Loucy (cell line): ENCODE results near the gene CPT1B.

ENCODE experiments used
- H2AFZ ChIP-seq: fragments of 200-600 bp; sonication (generic); 2 replicates; pipeline ENCODE4 v1.6.0; 2016; ENCODE audit warnings: antibody characterized with exemption, mild to moderate bottlenecking, low read length, moderate library complexity
- H3F3A ChIP-seq: fragments of 200-600 bp; 2 replicates; pipeline ENCODE4 v1.6.0; 2016; ENCODE audit warnings: antibody characterized with exemption, low read depth, mild to moderate bottlenecking
- H3K27me3 ChIP-seq: fragments of 200-600 bp; sonication (generic); 2 replicates; pipeline ENCODE4 v1.6.1; 2014; ENCODE audit warnings: low read length, mild to moderate bottlenecking; ENCODE audit not compliant: insufficient read depth, poor library complexity, severe bottlenecking
- H3K36me3 ChIP-seq: fragments of 200-600 bp; sonication (generic); 2 replicates; pipeline ENCODE4 v1.6.1; 2016; ENCODE audit warnings: low read length; ENCODE audit not compliant: insufficient read depth
- H3K4me1 ChIP-seq: fragments of 200-600 bp; sonication (generic); 2 replicates; pipeline ENCODE4 v1.5.1; 2014; ENCODE audit warnings: low read length, mild to moderate bottlenecking; ENCODE audit not compliant: insufficient read depth, poor library complexity, severe bottlenecking
- H3K4me2 ChIP-seq: fragments of 200-600 bp; sonication (generic); 2 replicates; pipeline ENCODE4 v1.6.0; 2014; ENCODE audit warnings: antibody characterized with exemption, low read length, low read depth, mild to moderate bottlenecking; ENCODE audit not compliant: poor library complexity, severe bottlenecking
- H3K4me3 ChIP-seq: fragments of 200-600 bp; sonication (generic); 2 replicates; pipeline ENCODE4 v1.5.1; 2014; ENCODE audit warnings: low read length, mild to moderate bottlenecking, mixed read lengths; ENCODE audit not compliant: poor library complexity, severe bottlenecking
- H3K79me2 ChIP-seq: fragments of 200-600 bp; sonication (generic); 2 replicates; pipeline ENCODE4 v1.6.1; 2014; ENCODE audit warnings: low read length; ENCODE audit not compliant: insufficient read depth
- H3K9ac ChIP-seq: fragments of 200-600 bp; sonication (generic); 2 replicates; pipeline ENCODE4 v1.6.0; 2014; ENCODE audit warnings: mild to moderate bottlenecking, low read depth, low read length, moderate library complexity; ENCODE audit not compliant: poor library complexity, severe bottlenecking
- H3K9me2 ChIP-seq: fragments of 200-600 bp; sonication (generic); replicated peaks from 2 replicates; pipeline ENCODE4 v1.6.1; 2016; ENCODE audit warnings: low read depth, low read length, mixed read lengths
- H3K9me3 ChIP-seq: fragments of 200-600 bp; sonication (generic); 2 replicates; pipeline ENCODE4 v1.6.1; 2014; ENCODE audit warnings: mild to moderate bottlenecking, antibody characterized with exemption, low read length, low read depth; ENCODE audit not compliant: insufficient read depth
- H4K20me1 ChIP-seq: fragments of 200-600 bp; sonication (generic); 2 replicates; pipeline ENCODE4 v1.6.0; 2014; ENCODE audit warnings: antibody characterized with exemption, low read length, mild to moderate bottlenecking; ENCODE audit not compliant: insufficient read depth, poor library complexity, severe bottlenecking
- CTCF ChIP-seq: fragments of 200-600 bp; sonication (generic); conservative IDR thresholded peaks from 2 replicates; pipeline ENCODE4 v1.5.1; 2014; ENCODE audit warnings: mild to moderate bottlenecking, antibody characterized with exemption, low read length
- EZH2phosphoT487 ChIP-seq: fragments of 200-600 bp; IDR thresholded peaks from 2 replicates; pipeline ENCODE4 v1.6.1; 2018; ENCODE audit warnings: antibody characterized with exemption, mild to moderate bottlenecking, moderate library complexity, borderline replicate concordance

Gene CPT1B

DNA sequence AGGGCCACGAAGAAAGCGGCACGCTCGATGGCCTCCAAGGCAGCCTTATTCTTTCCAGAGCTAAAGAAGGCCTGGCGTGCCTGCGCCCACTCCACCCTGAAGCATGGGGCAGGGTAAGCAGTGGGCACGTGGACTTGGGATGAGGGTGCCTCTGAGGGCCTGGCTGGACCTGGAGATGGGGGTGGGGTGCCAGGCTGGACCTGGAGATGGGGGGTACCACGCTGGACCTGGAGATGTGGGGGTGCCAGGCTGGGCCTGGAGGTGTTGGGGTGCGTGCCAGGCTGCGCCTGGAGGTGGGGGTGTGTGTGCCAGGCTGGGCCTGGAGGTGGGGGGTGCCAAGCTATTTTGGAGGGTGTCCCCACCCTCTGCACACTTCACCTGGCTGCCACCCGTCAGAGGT is 5.3 kb downstream of the CPT1B start:
- H3K4me1 ChIP-seq: no peaks in the 10 kb centered on the region
- H3K9me2 ChIP-seq: no peaks in the 10 kb centered on the region
- no peak overlapping the region for H3K4me3 ChIP-seq
- H3K9ac ChIP-seq: no peak overlapping the region
- no peaks in the 10 kb centered on the region for H3K79me2 ChIP-seq
- no peaks in the 10 kb centered on the region for H3K9me3 ChIP-seq
- H3K36me3 ChIP-seq: peaks cover 8% of the 10 kb centered on the region; the same call in 1 of the 2 replicates
- no peak overlapping the region for H2AFZ ChIP-seq
- H3K27me3 ChIP-seq: no peaks in the 10 kb centered on the region
- H4K20me1 ChIP-seq: no peaks in the 10 kb centered on the region
- H3K4me2 ChIP-seq: no peak overlapping the region
- H3F3A ChIP-seq: no peaks in the 10 kb centered on the region
- TF ChIP-seq CTCF: no peak
- no peak for TF ChIP-seq EZH2phosphoT487

DNA sequence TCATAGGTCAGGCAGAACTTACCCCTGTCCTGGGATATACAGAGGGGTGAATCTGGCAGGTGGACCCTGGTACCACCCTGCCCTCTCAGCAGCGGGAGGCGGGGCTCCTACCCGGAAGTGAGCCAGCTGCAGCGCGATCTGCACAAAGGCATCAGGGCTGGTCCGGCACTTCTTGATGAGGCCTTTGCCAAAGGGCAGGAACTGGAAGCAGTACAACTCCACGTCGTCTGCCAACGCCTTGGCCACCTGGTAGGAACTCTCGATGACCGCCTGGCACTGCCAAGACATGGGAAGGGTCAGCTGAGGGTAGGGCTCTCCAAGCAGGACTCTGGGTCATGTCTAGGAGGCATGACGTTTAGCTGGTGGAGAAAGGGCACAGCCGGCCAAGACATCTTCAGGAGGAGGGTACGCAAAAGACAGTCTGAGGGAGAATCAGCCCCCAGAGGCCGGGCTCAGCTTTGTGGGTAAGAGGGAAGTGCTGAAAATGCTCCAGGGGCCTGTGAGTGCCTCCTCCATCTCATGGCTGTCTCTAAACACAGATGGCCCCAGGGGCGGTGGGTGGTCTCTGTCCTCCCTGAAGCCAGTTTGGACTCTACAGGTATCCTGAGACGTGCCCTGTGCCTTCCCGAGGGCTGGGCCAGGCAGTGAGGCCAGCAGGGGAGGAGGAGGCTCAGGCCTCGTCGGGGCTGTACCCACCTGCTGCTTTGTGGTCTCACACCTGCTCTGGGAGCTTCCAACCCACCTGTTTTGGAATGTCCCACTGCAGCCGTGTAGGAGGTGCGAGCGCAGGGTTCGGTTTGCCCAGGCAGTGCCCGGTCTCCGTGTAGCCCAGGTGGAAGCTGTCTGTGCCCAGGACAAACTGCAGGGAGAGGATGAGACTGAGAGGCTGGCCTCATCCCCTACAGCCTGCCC is 6.7 kb downstream of the CPT1B start:
- Histone ChIP-seq H3K4me2 (no peak overlapping the region), H3K4me3 (no peak overlapping the region), H2AFZ (no peak overlapping the region), H3K27me3 (no peaks in the 10 kb centered on the region), H3K79me2 (no peaks in the 10 kb centered on the region), H4K20me1 (no peaks in the 10 kb centered on the region), H3F3A (no peaks in the 10 kb centered on the region), H3K9me2 (no peaks in the 10 kb centered on the region), H3K4me1 (no peaks in the 10 kb centered on the region), H3K9ac (no peak overlapping the region), H3K36me3 (peaks cover 8% of the 10 kb centered on the region; the same call in 1 of the 2 replicates), H3K9me3 (no peaks in the 10 kb centered on the region)
- no peak for TF ChIP-seq CTCF
- TF ChIP-seq EZH2phosphoT487: no peak

GRCh38 chr22:50570861-50571260 is 7.4 kb downstream of the CPT1B start:
- peaks cover 8% of the 10 kb centered on the region; the same call in 1 of the 2 replicates for H3K36me3 ChIP-seq

More at GRCh38 chr22:50570861-50571260, 7.4 kb downstream of the CPT1B start:
- Histone ChIP-seq H3K27me3 (no peaks in the 10 kb centered on the region), H4K20me1 (no peaks in the 10 kb centered on the region), H3K4me1 (no peaks in the 10 kb centered on the region), H3K9me2 (no peaks in the 10 kb centered on the region), H3K79me2 (no peaks in the 10 kb centered on the region), H3F3A (no peaks in the 10 kb centered on the region), H3K9ac (no peak overlapping the region), H3K9me3 (no peaks in the 10 kb centered on the region), H2AFZ (no peak overlapping the region), H3K4me2 (no peak overlapping the region), H3K4me3 (no peak overlapping the region)
- TF ChIP-seq EZH2phosphoT487: no peak
- TF ChIP-seq CTCF: no peak
